ENCODE data around the gene GSTO1.

The GSTO1 gene

GRCh38 chr10:104254493-104255310 is at the start of gene GSTO1:
GSTO1 (plus strand) TSS chr10:104254892; CDS start chr10:104254929, 37 bp downstream.
- TF ChIP-seq TAF1 (IDR thresholded peaks at IDR 0.05; ENCODE audit: low read depth): peak; percentile 89
- TF ChIP-seq MAX (IDR thresholded peaks at IDR 0.05): peak; percentile 82
- TF ChIP-seq ZBTB7A (IDR thresholded peaks at IDR 0.05; ENCODE audit: low read depth): peak; percentile 97
- TF ChIP-seq RAD21 (IDR thresholded peaks at IDR 0.05; ENCODE audit: low read depth): no peak
- TF ChIP-seq YY1 (IDR thresholded peaks at IDR 0.05; ENCODE audit: low read depth): no peak
- TF ChIP-seq TEAD4 (IDR thresholded peaks at IDR 0.05): no peak; the same call in 1 of the 2 replicates
- TF ChIP-seq CEBPB (IDR thresholded peaks at IDR 0.05): no peak
- TF ChIP-seq FOXM1 (IDR thresholded peaks at IDR 0.05; ENCODE audit: borderline replicate concordance, low read depth): no peak
- 0 out of 2 replicates have a peak, but pooled peaks have one; percentile 5 for TF ChIP-seq USF1 (IDR thresholded peaks at IDR 0.05)
- peak; percentile 84 for TF ChIP-seq EGR1 (IDR thresholded peaks at IDR 0.05)

- TF ChIP-seq EP300 (IDR thresholded peaks at IDR 0.05; ENCODE audit: borderline replicate concordance): no peak
- TF ChIP-seq FOXM1 (IDR thresholded peaks at IDR 0.05; ENCODE audit: borderline replicate concordance, low read depth): no peak
These were observed 46.0 kb upstream of the GSTO1 start for GRCh38 chr10:104208730-104209129.

- TF ChIP-seq USF1 (IDR thresholded peaks at IDR 0.05) (no peak), RAD21 (IDR thresholded peaks at IDR 0.05; ENCODE audit: low read depth) (peak; percentile 82)
These were observed 45.0 kb upstream of the GSTO1 start for GRCh38 chr10:104209575-104210198.

- TF ChIP-seq REST (IDR thresholded peaks at IDR 0.05; ENCODE audit: low read depth): no peak
- no peak for TF ChIP-seq CREB1 (IDR thresholded peaks at IDR 0.05; ENCODE audit: low read depth)
- no peak for TF ChIP-seq NFIC (IDR thresholded peaks at IDR 0.05)
- no peak for TF ChIP-seq YY1 (IDR thresholded peaks at IDR 0.05; ENCODE audit: low read depth)
- TF ChIP-seq CEBPB (IDR thresholded peaks at IDR 0.05): no peak
These were observed 38.1 kb upstream of the GSTO1 start for GRCh38 chr10:104216631-104217030.

GRCh38 chr10:104218751-104219150 is 35.9 kb upstream of the GSTO1 start:
- TF ChIP-seq REST (IDR thresholded peaks at IDR 0.05; ENCODE audit: low read depth): no peak

- TF ChIP-seq EGR1 (IDR thresholded peaks at IDR 0.05): no peak
- TF ChIP-seq YY1 (IDR thresholded peaks at IDR 0.05; ENCODE audit: low read depth): no peak
- TF ChIP-seq EP300 (IDR thresholded peaks at IDR 0.05; ENCODE audit: borderline replicate concordance): no peak
- no peak for TF ChIP-seq ZBTB7A (IDR thresholded peaks at IDR 0.05; ENCODE audit: low read depth)
- TF ChIP-seq CREB1 (IDR thresholded peaks at IDR 0.05; ENCODE audit: low read depth): no peak
- no peak for TF ChIP-seq TAF1 (IDR thresholded peaks at IDR 0.05; ENCODE audit: low read depth)
These were observed 34.2 kb upstream of the GSTO1 start for GRCh38 chr10:104220522-104220921.

- TF ChIP-seq REST (IDR thresholded peaks at IDR 0.05; ENCODE audit: low read depth): no peak
- TF ChIP-seq CEBPB (IDR thresholded peaks at IDR 0.05): no peak
- TF ChIP-seq TCF12 (IDR thresholded peaks at IDR 0.05; ENCODE audit: low read depth): no peak
- no peak for TF ChIP-seq EP300 (IDR thresholded peaks at IDR 0.05; ENCODE audit: borderline replicate concordance)
- no peak for TF ChIP-seq NFIC (IDR thresholded peaks at IDR 0.05)
- no peak for TF ChIP-seq RAD21 (IDR thresholded peaks at IDR 0.05; ENCODE audit: low read depth)
- no peak for TF ChIP-seq EGR1 (IDR thresholded peaks at IDR 0.05)
- no peak for TF ChIP-seq USF1 (IDR thresholded peaks at IDR 0.05)
- TF ChIP-seq TEAD4 (IDR thresholded peaks at IDR 0.05): no peak
- no peak for TF ChIP-seq MAX (IDR thresholded peaks at IDR 0.05)
- TF ChIP-seq TAF1 (IDR thresholded peaks at IDR 0.05; ENCODE audit: low read depth): no peak
- no peak for TF ChIP-seq FOXM1 (IDR thresholded peaks at IDR 0.05; ENCODE audit: borderline replicate concordance, low read depth)
- TF ChIP-seq ZBTB7A (IDR thresholded peaks at IDR 0.05; ENCODE audit: low read depth): no peak
- TF ChIP-seq CREB1 (IDR thresholded peaks at IDR 0.05; ENCODE audit: low read depth): no peak
- TF ChIP-seq YY1 (IDR thresholded peaks at IDR 0.05; ENCODE audit: low read depth): no peak
These were observed 31.4 kb upstream of the GSTO1 start for GRCh38 chr10:104223304-104223703.

All from Ishikawa (cell line).